ENCODE data around the gene MRPS12. TPM values are rescaled to one million over a fixed set of nuclear protein-coding genes. Genes with fewer than 3 reads are reported as not detected.

Gene MRPS12
- total and polyA plus RNA-seq, 2 of the 13 experiments (the other 11 are each of a cell fraction or from before 2014, with no cell fraction given): 27.5 to 54.8 TPM

GRCh38 chr19:38929929-38930775, 592 bp upstream of the MRPS12 start, which contains the start of gene SARS2 (continued):
- TF ChIP-seq HBP1 (CRISPR knock-in tag; IDR thresholded peaks at IDR 0.05; ENCODE audit: low read depth) (no peak), MXI1 (IDR thresholded peaks at IDR 0.05; ENCODE audit: borderline replicate concordance, low read depth, low read length) (no peak; the same call in 2 of the 3 replicates), GTF3A (CRISPR knock-in tag; conservative IDR thresholded peaks at IDR 0.05) (no peak), ARID4A (CRISPR knock-in tag; IDR thresholded peaks at IDR 0.05; ENCODE audit: borderline replicate concordance) (peak; percentile 53; the same call in 1 of the 2 replicates), TRAFD1 (CRISPR knock-in tag; IDR thresholded peaks at IDR 0.05; ENCODE audit: borderline replicate concordance) (no peak), ZNF788 (CRISPR knock-in tag; IDR thresholded peaks at IDR 0.05; ENCODE audit: borderline replicate concordance) (0 out of 2 replicates have a peak, but pooled peaks have one; percentile 23), ZNF782 (CRISPR knock-in tag; IDR thresholded peaks at IDR 0.05; ENCODE audit: borderline replicate concordance) (no peak), ZNF577 (CRISPR knock-in tag; IDR thresholded peaks at IDR 0.05; ENCODE audit: borderline replicate concordance, low read depth) (no peak), CEBPG (CRISPR knock-in tag; IDR thresholded peaks at IDR 0.05) (0 out of 2 replicates have a peak, but pooled peaks have one; percentile 37), ZNF296 (CRISPR knock-in tag; conservative IDR thresholded peaks at IDR 0.05) (no peak), PRMT3 (CRISPR knock-in tag; IDR thresholded peaks at IDR 0.05; ENCODE audit: borderline replicate concordance, low read depth) (no peak), IKZF1 (IDR thresholded peaks at IDR 0.05) (no peak), TGIF2 (CRISPR knock-in tag; IDR thresholded peaks at IDR 0.05) (no peak), SALL1 (CRISPR knock-in tag; IDR thresholded peaks at IDR 0.05) (peak; percentile 69), RBAK (CRISPR knock-in tag; IDR thresholded peaks at IDR 0.05) (no peak), ZNF121 (CRISPR knock-in tag; IDR thresholded peaks at IDR 0.05) (peak; percentile 17; the same call in 1 of the 2 replicates), ATRX (CRISPR knock-in tag; IDR thresholded peaks at IDR 0.05; ENCODE audit: borderline replicate concordance) (no peak), ZHX1 (CRISPR knock-in tag; IDR thresholded peaks at IDR 0.05; ENCODE audit: low read depth) (0 out of 2 replicates have a peak, but pooled peaks have one; percentile 26)
